Keratinocyte (primary cell): ENCODE results near the gene SLC37A3.

Source experiments
- CTCF ChIP-seq, 3 experiments: IDR thresholded peaks in 1 of 3; conservative IDR thresholded peaks in 1 of 3; optimal IDR thresholded peaks in 1 of 3; 2 replicates in 2 of 3; 3 replicates in 1 of 3; pipeline versions ENCODE3 to v1.5.1; 2011; ENCODE audit warnings: low read length in 3 of 3, mild to moderate bottlenecking in 3 of 3, moderate library complexity in 2 of 3, control low read depth in 1 of 3, inconsistent platforms in 1 of 3; ENCODE audit not compliant: insufficient read depth in 2 of 3; ENCODE audit errors: extremely low read depth in 1 of 3
- EZH2 ChIP-seq: IDR thresholded peaks from one replicate; pipeline ENCODE4 v1.6.1; 2012; ENCODE audit warnings: inconsistent platforms, mild to moderate bottlenecking, low read length, moderate library complexity

- TF ChIP-seq CTCF (optimal IDR thresholded peaks at IDR 0.05 in 1 of 3, IDR thresholded peaks at IDR 0.05 in 1 of 3, conservative IDR thresholded peaks at IDR 0.05 in 1 of 3; ENCODE audit: extremely low read depth in 1 of 3, insufficient read depth in 2 of 3, low read length in 3 of 3) (no peak), EZH2 (no peak)
Measured at GRCh38 chr7:140349144-140349771, 49.1 kb downstream of the SLC37A3 start.
